Body of pancreas (tissue), 4 donors: Measurements from ENCODE around the gene C21orf58.

Source experiments
- CTCF ChIP-seq, 7 experiments: fragments of 450-650 bp in 4 of 7; fragments of 200-600 bp in 3 of 7; sonication (generic) in 3 of 7; IDR thresholded peaks; one replicate each; pipeline ENCODE4 v1.5.1; 2016 to 2019; ENCODE audit warnings: antibody characterized with exemption in 7 of 7
- POLR2A ChIP-seq, 3 donors: fragments of 450-650 bp; IDR thresholded peaks; one replicate each; pipeline ENCODE4 v1.6.1; 2016; ENCODE audit warnings: antibody characterized with exemption in 3 of 3, mild to moderate bottlenecking in 2 of 3

- TF ChIP-seq CTCF (IDR thresholded peaks at IDR 0.05) = no peak
- no peak for TF ChIP-seq POLR2A (IDR thresholded peaks at IDR 0.05)
Measured at GRCh38 chr21:46354046-46354445, 30.4 kb upstream of the C21orf58 start.
